Measurements from ENCODE around the gene BSN.

Gene BSN

GRCh38 chr3:49606427-49606826 lies 52.1 kb downstream of the BSN start:
- no peak for TF ChIP-seq FOXP2 (optimal IDR thresholded peaks at IDR 0.05; ENCODE audit: borderline replicate concordance, extremely low read depth, extremely low read length, insufficient read depth)
- no peak for TF ChIP-seq TAF1 (IDR thresholded peaks at IDR 0.05; ENCODE audit: borderline replicate concordance, insufficient read depth, low read length)
- TF ChIP-seq SIN3A (IDR thresholded peaks at IDR 0.05; ENCODE audit: borderline replicate concordance, insufficient read depth, low read length): no peak

GRCh38 chr3:49607105-49607591 lies 52.9 kb downstream of the BSN start:
- TF ChIP-seq, protein P1, sequence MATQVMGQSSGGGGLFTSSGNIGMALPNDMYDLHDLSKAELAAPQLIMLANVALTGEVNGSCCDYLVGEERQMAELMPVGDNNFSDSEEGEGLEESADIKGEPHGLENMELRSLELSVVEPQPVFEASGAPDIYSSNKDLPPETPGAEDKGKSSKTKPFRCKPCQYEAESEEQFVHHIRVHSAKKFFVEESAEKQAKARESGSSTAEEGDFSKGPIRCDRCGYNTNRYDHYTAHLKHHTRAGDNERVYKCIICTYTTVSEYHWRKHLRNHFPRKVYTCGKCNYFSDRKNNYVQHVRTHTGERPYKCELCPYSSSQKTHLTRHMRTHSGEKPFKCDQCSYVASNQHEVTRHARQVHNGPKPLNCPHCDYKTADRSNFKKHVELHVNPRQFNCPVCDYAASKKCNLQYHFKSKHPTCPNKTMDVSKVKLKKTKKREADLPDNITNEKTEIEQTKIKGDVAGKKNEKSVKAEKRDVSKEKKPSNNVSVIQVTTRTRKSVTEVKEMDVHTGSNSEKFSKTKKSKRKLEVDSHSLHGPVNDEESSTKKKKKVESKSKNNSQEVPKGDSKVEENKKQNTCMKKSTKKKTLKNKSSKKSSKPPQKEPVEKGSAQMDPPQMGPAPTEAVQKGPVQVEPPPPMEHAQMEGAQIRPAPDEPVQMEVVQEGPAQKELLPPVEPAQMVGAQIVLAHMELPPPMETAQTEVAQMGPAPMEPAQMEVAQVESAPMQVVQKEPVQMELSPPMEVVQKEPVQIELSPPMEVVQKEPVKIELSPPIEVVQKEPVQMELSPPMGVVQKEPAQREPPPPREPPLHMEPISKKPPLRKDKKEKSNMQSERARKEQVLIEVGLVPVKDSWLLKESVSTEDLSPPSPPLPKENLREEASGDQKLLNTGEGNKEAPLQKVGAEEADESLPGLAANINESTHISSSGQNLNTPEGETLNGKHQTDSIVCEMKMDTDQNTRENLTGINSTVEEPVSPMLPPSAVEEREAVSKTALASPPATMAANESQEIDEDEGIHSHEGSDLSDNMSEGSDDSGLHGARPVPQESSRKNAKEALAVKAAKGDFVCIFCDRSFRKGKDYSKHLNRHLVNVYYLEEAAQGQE (IDR thresholded peaks at IDR 0.05; ENCODE audit: insufficient read depth in 1 of 2, low read depth in 2 of 2, low read length in 2 of 2): no peak
- TF ChIP-seq POLR2AphosphoS5 (IDR thresholded peaks at IDR 0.05; ENCODE audit: low read depth, low read length) (no peak), TAF1 (IDR thresholded peaks at IDR 0.05; ENCODE audit: borderline replicate concordance, insufficient read depth, low read length) (no peak), SIN3A (IDR thresholded peaks at IDR 0.05; ENCODE audit: borderline replicate concordance, insufficient read depth, low read length) (no peak), FOXP2 (optimal IDR thresholded peaks at IDR 0.05; ENCODE audit: borderline replicate concordance, extremely low read depth, extremely low read length, insufficient read depth) (no peak)

DNA sequence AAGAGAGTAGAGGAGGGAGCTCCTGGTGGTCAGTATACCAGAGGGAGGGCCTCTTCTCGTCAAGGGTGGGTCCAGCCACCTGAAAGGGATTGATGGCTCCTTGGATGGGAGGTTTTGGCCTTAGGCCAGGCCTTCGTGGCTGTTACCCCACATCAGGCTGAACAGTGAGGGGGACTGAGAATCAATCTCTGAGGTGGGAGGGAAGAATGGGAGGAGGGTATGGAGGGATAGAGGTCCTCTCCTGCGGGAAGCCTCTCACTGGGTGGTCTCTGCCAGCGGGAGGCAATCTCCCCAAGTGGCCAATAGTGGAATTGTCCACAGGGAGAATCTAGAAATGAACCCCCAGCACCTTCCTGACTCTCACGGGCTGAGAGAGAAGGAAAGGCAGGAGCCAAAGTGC lies 53.5 kb downstream of the BSN start:
- no peak for TF ChIP-seq TAF1 (IDR thresholded peaks at IDR 0.05; ENCODE audit: borderline replicate concordance, insufficient read depth, low read length)
- no peak for TF ChIP-seq SIN3A (IDR thresholded peaks at IDR 0.05; ENCODE audit: borderline replicate concordance, insufficient read depth, low read length)
- TF ChIP-seq POLR2AphosphoS5 (IDR thresholded peaks at IDR 0.05; ENCODE audit: low read depth, low read length): no peak
- TF ChIP-seq, protein P1 (IDR thresholded peaks at IDR 0.05; ENCODE audit: insufficient read depth in 1 of 2, low read depth in 2 of 2, low read length in 2 of 2): no peak
- TF ChIP-seq FOXP2 (optimal IDR thresholded peaks at IDR 0.05; ENCODE audit: borderline replicate concordance, extremely low read depth, extremely low read length, insufficient read depth): no peak

GRCh38 chr3:49609314-49609713 lies 55.0 kb downstream of the BSN start:
- no peak for TF ChIP-seq POLR2AphosphoS5 (IDR thresholded peaks at IDR 0.05; ENCODE audit: low read depth, low read length)
- TF ChIP-seq SIN3A (IDR thresholded peaks at IDR 0.05; ENCODE audit: borderline replicate concordance, insufficient read depth, low read length): no peak
- no peak for TF ChIP-seq FOXP2 (optimal IDR thresholded peaks at IDR 0.05; ENCODE audit: borderline replicate concordance, extremely low read depth, extremely low read length, insufficient read depth)
- TF ChIP-seq, protein P1 (IDR thresholded peaks at IDR 0.05; ENCODE audit: insufficient read depth in 1 of 2, low read depth in 2 of 2, low read length in 2 of 2): no peak
- no peak for TF ChIP-seq TAF1 (IDR thresholded peaks at IDR 0.05; ENCODE audit: borderline replicate concordance, insufficient read depth, low read length)

GRCh38 chr3:49609815-49610214 lies 55.5 kb downstream of the BSN start:
- TF ChIP-seq TAF1 (IDR thresholded peaks at IDR 0.05; ENCODE audit: borderline replicate concordance, insufficient read depth, low read length): no peak
- TF ChIP-seq, protein P1 (IDR thresholded peaks at IDR 0.05; ENCODE audit: insufficient read depth in 1 of 2, low read depth in 2 of 2, low read length in 2 of 2): no peak
- TF ChIP-seq FOXP2 (optimal IDR thresholded peaks at IDR 0.05; ENCODE audit: borderline replicate concordance, extremely low read depth, extremely low read length, insufficient read depth): no peak
- no peak for TF ChIP-seq POLR2AphosphoS5 (IDR thresholded peaks at IDR 0.05; ENCODE audit: low read depth, low read length)
- no peak for TF ChIP-seq SIN3A (IDR thresholded peaks at IDR 0.05; ENCODE audit: borderline replicate concordance, insufficient read depth, low read length)
